ENCODE measurements around the gene ARHGAP22. TPM values are rescaled to one million over a fixed set of nuclear protein-coding genes. Genes with fewer than 3 reads are reported as not detected.

Gene ARHGAP22
- total RNA-seq, 1 experiment from 2014 or later, result 9.9 TPM

DNA sequence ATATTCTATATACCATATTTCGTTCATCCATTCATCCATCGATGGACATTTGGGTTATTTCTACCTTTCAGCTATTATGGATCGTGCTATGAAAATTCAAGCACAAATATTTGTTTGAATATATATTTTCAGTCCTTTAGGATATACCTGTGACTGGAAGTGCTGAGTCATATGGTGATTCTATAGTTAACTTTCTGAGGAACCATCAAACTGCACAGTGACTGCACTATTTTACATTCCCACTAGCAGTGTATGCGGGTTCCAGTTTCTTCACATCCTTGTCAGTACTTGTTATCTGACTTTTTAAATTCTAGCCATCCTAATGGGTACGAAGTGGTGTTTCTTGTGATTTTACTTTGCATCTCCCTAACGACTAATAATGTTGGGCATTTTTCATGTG lies 194.4 kb downstream of the ARHGAP22 start:
- no peaks in the 10 kb centered on the region for H3K9me2 ChIP-seq (ENCODE audit: insufficient read depth)
- H3K79me2 ChIP-seq (ENCODE audit: insufficient read depth, low read length), result no peaks in the 10 kb centered on the region
- intact Hi-C loops (cut with micrococcal nuclease), result no loop called here
- POLR2A ChIA-PET, result no interaction called here
- H3K9me3 ChIP-seq (ENCODE audit: control insufficient read depth in 1 of 2, insufficient read depth in 1 of 2, low read depth in 1 of 2, low read length in 2 of 2), result no peaks in the 10 kb centered on the region
- H2AFZ ChIP-seq (ENCODE audit: low read depth, low read length, poor library complexity, severe bottlenecking), result no peak overlapping the region
- peaks cover 0 to 10% of the 10 kb centered on the region in 2 experiments; a peak in 1 of 4 replicates for H3K36me3 ChIP-seq (ENCODE audit: control insufficient read depth in 1 of 2, insufficient read depth in 2 of 2, low read length in 2 of 2)
- TF ChIP-seq, protein P1, sequence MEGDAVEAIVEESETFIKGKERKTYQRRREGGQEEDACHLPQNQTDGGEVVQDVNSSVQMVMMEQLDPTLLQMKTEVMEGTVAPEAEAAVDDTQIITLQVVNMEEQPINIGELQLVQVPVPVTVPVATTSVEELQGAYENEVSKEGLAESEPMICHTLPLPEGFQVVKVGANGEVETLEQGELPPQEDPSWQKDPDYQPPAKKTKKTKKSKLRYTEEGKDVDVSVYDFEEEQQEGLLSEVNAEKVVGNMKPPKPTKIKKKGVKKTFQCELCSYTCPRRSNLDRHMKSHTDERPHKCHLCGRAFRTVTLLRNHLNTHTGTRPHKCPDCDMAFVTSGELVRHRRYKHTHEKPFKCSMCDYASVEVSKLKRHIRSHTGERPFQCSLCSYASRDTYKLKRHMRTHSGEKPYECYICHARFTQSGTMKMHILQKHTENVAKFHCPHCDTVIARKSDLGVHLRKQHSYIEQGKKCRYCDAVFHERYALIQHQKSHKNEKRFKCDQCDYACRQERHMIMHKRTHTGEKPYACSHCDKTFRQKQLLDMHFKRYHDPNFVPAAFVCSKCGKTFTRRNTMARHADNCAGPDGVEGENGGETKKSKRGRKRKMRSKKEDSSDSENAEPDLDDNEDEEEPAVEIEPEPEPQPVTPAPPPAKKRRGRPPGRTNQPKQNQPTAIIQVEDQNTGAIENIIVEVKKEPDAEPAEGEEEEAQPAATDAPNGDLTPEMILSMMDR (IDR thresholded peaks at IDR 0.05 in 2 of 3, conservative IDR thresholded peaks at IDR 0.05 in 1 of 3; ENCODE audit: borderline replicate concordance in 1 of 3, insufficient read depth in 1 of 3, low read depth in 2 of 3, low read length in 2 of 3), result no peak
- TF ChIP-seq EZH2phosphoT487 (IDR thresholded peaks at IDR 0.05; ENCODE audit: borderline replicate concordance), result no peak
- TF ChIP-seq, protein P2, sequence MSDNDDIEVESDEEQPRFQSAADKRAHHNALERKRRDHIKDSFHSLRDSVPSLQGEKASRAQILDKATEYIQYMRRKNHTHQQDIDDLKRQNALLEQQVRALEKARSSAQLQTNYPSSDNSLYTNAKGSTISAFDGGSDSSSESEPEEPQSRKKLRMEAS (IDR thresholded peaks at IDR 0.05), result no peak
- TF ChIP-seq CEBPB (IDR thresholded peaks at IDR 0.05; ENCODE audit: low read depth), result no peak
- TF ChIP-seq ZNF274 (IDR thresholded peaks at IDR 0.05; ENCODE audit: low read depth, low read length), result no peak
- TF ChIP-seq, protein P3, sequence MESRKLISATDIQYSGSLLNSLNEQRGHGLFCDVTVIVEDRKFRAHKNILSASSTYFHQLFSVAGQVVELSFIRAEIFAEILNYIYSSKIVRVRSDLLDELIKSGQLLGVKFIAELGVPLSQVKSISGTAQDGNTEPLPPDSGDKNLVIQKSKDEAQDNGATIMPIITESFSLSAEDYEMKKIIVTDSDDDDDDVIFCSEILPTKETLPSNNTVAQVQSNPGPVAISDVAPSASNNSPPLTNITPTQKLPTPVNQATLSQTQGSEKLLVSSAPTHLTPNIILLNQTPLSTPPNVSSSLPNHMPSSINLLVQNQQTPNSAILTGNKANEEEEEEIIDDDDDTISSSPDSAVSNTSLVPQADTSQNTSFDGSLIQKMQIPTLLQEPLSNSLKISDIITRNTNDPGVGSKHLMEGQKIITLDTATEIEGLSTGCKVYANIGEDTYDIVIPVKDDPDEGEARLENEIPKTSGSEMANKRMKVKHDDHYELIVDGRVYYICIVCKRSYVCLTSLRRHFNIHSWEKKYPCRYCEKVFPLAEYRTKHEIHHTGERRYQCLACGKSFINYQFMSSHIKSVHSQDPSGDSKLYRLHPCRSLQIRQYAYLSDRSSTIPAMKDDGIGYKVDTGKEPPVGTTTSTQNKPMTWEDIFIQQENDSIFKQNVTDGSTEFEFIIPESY (IDR thresholded peaks at IDR 0.05; ENCODE audit: extremely low read depth, insufficient replicate concordance, low read length), result no peak
- TF ChIP-seq SP1 (IDR thresholded peaks at IDR 0.05; ENCODE audit: low read depth), result no peak
- TF ChIP-seq CBX3 (IDR thresholded peaks at IDR 0.05; ENCODE audit: low read depth), result no peak
- TF ChIP-seq ZFX (IDR thresholded peaks at IDR 0.05), result no peak
- TF ChIP-seq POLR2AphosphoS5 (IDR thresholded peaks at IDR 0.05; ENCODE audit: low read depth, low read length), result no peak
- no peak for TF ChIP-seq SIN3A (IDR thresholded peaks at IDR 0.05; ENCODE audit: low read depth)
- TF ChIP-seq YY1 (IDR thresholded peaks at IDR 0.05; ENCODE audit: extremely low read depth, insufficient replicate concordance, low read depth, low read length), result no peak
- no peak for TF ChIP-seq EZH2 (IDR thresholded peaks at IDR 0.05)
- TF ChIP-seq FOSL1 (IDR thresholded peaks at IDR 0.05; ENCODE audit: low read depth), result no peak
- no peak overlapping the region for H3K9ac ChIP-seq (ENCODE audit: low read length)
- H3K27me3 ChIP-seq (ENCODE audit: insufficient read depth, low read length), result no peaks in the 10 kb centered on the region
- H3K4me1 ChIP-seq (ENCODE audit: control insufficient read depth in 1 of 2, insufficient read depth in 2 of 2, low read length in 2 of 2), result peaks cover 0 to 13% of the 10 kb centered on the region in 2 experiments; a peak in 2 of 4 replicates
- DNase-seq (ENCODE audit: low read depth, low spot score) (no peak), ATAC-seq (no peak)
- CTCF ChIA-PET, result no interaction called here
- RAD21 ChIA-PET (ENCODE audit: low non-redundant PET in 1 of 2, low total read pairs in 2 of 2, uncharacterized antibody in 2 of 2, unreplicated experiment in 2 of 2), result no interaction called here
- no peak overlapping the region for H3K4me2 ChIP-seq (ENCODE audit: low read length)
- BruUV-seq (replicated peaks), result no TSS peak
- H3K4me3 ChIP-seq (replicated peaks in 1 of 2; ENCODE audit: low read depth in 1 of 2, low read length in 2 of 2), result no peak overlapping the region
- no peak overlapping the region for H3K27ac ChIP-seq (ENCODE audit: low read depth, low read length)
- H4K20me1 ChIP-seq (ENCODE audit: insufficient read depth), result no peaks in the 10 kb centered on the region

All from HCT116 (cell line).